ENCODE measurements around the gene MYO10.
"Not testable (repeated sequence)": the region's sequence is repeated elsewhere in the genome, so short reads cannot be mapped to it uniquely, and the experiment has no call there.

The MYO10 gene

DNA sequence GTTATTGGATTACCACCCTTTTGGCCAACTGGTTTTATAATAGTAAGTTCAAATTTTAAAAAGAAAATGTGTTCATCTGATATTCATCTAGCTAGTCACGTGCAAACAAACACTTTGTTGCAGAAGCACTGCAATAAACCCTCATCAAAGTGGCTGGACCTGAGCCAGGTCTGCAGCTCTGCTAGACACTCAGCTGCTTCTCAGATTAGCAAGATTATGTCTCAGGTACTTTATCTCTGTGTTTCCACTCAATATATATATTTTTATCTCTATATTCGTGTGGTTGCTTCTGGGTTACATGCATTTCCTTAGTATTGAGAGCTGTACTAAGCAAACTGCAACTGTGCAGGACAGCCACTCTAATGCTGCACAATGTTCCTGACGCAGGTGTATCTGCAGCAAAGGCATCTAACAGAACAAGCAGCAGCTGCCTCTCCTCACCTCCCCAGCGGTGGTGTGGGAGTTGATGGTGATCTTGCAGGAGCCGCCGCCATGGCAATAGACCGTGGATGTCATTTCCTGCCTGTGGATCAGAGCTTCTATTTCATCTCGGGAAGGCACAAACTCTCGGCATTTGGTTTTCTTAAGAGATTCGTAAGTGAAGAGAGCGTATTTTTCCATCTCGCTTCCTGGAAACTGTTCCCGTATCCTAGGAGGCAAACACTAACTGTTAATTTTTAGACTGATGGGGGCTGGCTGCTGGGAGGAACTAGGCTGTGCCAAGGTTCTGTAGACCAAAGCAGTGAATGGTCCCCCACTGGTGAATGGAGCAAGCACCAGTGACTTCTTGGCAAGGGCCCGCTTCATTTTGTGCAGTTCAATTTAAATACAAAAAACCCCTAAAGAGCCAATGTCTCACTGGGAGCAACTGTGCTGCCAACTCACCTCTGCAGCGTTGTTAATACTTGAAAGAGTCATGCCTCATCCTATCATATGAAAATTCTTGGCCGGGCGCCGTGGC is 262.6 kb downstream of the MYO10 start:
- DNase-seq (ENCODE audit: low read depth, low spot score): no peak

DNA sequence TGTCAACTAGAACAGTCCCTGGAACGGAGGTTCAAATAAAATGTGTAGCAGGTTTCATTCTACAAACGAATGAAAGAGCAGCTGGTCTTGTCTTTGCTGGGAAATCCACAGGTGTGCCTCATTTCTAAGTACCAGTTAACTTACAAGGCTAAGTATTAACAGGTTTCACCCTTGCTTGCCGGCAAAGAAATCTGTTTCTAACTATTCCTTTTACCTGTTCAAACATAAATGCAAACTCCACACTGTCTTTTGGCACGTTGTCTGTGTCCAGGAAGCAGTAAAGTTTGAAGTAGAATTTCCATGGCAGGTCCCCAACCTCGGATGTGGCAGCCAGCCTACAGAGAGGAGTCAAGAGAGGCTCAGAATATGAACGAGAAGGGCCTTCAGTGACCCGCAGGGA is 264.9 kb downstream of the MYO10 start:
- no peak for DNase-seq (ENCODE audit: low read depth, low spot score)

DNA sequence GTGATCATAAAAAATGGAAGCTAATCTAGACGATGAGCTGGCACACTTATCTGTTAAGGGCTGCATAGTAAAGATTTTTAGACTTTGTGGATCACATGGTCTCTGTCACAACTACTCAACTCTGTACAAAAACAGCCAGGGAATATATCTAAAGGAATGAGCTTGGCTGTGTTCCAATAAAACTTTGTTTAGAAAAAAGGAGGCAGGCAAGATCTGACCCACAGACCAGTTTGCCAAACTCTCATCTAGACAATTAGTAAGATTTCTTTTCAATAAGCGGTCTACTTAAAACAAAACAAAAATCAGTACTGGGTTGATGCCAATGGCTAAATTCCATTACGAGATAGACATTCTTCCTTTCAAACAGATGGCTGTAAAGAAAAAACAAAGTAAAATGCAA is 266.3 kb downstream of the MYO10 start:
- no peak for DNase-seq (ENCODE audit: low read depth, low spot score)

DNA sequence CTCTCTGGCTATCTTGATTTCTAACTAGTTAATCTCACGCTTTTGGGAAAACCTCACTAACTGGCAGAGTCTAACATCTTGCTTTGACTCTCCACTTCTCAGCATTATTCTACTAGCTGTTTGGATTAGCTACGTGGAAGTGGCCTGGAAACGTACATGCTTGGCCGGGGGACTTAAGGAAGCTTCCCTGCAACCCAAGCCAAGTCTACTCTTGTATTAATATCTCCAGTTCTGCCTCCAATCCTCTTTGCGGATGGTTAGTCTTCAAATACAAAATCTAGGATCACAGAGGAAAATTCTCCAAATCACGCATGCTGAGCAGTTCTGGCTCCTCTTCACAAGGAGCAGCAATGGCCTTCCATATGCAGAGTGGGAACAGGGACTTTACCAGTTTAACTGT is 267.5 kb downstream of the MYO10 start:
- no peak for DNase-seq (ENCODE audit: low read depth, low spot score)

DNA sequence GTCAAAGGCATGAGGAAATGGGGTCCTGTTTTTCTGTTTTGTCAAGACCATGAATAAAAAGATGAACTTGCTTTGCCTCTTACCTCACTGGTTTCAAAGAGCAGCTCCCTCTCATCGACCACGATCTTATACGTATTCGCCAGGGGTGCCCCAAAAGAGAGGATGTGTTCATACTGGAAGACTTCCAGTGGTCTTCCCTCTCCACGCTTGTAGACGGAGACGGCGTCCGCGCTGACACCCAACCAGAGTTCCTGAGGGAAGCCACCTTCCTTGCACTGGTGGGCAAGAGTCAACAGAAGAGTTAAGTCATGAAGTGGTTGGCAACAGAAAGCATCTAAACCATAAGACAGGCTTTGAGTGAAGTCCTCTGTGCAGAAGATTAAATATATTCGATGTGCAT is 267.9 kb downstream of the MYO10 start:
- DNase-seq (ENCODE audit: low read depth, low spot score): no peak

DNA sequence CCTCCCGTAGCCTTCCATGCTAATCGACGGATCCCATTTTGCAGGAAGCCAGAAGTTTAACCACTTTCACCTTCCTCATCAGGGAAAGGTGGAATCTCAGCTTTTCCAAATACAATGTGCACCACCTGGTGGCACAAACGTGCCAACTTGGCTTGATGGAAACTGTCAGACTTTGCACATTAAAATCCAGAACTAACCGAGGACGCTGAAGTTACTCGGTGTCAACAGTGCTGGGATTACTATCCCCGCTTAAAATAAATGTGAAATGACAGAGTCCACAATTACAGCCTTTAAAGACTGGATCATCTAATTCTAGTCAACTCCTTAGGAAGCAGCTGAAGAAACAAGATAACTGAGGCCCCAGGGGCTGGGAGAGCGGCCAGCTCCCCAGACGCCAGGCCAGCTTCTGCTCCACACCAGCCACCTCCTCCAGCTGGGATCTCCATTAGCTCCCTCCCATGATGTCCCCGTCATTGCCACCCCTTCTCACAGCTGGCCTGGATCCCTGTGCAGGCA is 269.1 kb downstream of the MYO10 start:
- DNase-seq (ENCODE audit: low read depth, low spot score): peak; percentile 18

DNA sequence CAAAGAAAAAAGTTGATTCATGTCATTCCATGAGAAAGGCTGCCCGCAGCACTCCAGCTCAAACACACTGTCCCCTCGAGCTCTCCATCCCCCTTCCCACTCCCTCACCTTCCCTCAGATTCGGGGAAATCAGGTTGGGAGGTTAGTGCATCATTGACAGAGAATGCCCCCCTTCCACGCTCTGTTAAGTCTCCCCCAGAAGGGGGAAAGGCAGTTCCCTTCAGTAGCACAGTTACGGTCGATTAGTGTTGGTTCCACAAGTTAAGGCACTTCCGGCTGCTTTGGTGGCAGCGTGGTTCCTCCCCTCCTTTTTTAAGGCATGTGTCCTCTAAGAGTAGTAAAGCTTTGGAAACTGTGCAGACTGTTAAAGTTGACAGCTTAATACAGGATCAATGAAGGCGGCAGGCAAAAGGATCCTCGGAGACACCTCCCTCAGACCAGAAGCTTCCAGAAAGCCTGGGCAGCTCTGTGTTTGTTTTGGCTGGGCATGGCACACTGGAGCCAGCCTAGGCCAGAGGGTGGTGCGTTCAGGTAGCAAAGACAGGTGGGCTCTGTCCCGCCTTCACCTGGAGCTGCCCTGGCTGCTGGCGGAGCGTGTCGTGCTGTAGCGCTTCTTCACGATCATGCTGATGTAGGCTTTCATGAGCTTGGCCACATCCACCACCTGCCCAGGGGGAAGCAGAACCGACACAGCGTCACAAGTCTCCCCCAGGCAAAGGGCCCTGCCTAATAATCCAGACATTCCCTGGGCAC is 269.8 kb downstream of the MYO10 start:
- DNase-seq (ENCODE audit: low read depth, low spot score): no peak

DNA sequence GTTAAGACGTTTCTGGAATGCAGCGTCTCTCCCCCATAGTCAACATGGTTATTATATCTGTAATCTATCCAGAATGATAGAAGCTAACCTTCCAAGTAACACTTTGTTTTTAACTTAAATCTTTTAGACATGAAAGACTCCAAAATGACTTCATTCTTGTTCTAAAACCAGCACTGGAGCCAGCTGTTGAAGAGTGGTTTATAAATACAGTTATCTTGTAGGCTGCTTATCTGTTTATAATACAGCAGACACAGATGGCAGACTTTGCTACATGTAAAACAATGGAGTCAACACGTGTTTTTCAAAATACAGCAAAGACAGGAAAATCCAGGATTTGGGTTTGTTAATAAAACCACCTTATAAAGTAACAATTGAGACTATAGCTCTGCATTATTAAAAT is 270.5 kb downstream of the MYO10 start:
- no peak for DNase-seq (ENCODE audit: low read depth, low spot score)

DNA sequence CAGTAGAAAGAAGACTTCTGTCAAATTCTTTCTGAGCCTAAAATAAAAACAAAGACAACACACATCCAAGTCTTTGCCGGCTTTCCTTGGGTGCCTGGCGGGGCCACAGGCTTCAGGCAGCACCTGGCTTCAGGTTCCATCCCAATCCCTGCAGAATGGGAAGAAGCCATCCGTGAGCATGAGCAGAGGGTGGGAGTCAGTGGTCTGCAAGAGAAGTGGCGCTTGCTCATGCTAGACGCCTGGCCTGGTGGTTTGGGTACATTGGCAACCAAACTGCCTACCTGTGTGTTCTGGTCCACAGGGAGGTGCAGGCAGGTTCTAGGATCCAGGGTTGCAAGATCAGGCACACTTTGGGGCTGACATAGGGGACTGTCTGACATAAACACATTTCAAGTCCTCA is 271.7 kb downstream of the MYO10 start:
- DNase-seq (ENCODE audit: low read depth, low spot score): no peak

DNA sequence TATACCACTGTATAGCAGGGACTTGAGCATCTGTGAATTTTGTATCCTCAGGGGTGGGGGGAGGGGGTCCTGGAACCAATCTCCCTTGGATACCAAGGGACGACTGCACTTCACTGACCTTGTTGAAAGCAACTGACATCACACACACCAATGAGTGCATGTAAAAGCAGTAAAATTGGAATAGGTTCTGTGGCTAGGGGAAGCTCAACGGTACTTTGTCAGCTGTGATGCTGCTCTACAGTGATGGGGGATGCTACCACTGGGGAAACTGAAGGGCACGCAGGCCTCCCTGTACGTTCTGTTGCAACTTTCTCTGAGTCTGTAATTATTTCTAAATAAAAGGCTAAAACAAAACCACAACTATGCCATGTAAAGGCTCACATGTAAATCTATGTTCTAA is 272.2 kb downstream of the MYO10 start:
- no peak for DNase-seq (ENCODE audit: low read depth, low spot score)

DNA sequence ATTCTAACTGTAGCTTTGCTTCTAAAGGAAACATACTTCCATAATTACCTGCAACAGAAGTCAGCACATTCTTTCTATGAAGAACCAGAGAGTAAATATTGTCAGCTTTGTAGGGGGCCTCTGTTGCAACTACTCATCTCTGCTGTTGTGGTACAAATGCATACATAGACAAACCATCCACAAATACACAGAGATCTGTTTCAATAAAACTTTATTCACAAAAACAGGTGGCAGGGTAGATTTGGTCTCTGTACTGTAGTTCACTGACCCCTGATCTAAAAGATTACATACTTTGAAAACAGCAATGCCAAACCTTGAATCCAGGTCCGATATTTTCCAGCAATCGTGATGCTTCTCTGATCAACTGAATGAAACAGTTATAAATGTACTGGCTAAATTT is 274.4 kb downstream of the MYO10 start:
- DNase-seq (ENCODE audit: low read depth, low spot score): no peak

DNA sequence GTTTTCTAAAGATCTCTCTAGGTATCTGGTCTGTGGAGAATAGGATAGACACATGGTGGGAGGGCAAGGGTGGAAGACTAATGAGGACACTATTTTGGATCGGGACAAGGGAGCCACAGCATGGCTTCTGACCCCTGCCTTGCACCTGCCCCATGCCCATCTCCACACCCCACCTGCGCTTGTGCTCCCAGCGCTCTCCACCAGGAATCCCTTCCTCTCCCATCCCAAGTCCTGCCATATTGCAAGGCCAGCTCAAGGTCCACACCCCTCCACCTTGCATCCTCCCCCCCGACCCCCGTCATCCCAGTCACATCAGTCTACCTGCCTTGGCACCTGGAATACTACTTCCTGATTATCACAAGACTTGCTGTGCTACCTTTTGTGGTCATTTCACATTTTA is 275.1 kb downstream of the MYO10 start:
- DNase-seq (ENCODE audit: low read depth, low spot score): no peak

DNA sequence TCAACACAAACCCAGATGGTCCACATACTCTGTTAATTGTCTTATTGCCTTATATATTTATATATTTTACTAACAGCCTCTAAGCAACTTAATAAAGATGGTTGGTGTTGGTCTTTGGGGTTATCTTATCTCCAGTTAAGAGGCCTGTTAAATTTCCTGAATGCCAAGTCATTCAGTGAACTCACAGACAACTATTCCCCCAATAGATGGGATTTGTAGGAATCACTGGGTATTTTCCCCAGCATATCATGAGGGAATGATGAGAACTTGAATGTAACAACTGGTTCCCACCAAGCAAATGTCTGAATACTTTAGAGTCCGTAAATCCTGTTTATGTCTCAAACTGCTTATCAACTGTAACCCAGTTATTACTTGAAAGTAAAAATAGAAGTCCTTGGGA is 276.6 kb downstream of the MYO10 start:
- no peak for DNase-seq (ENCODE audit: low read depth, low spot score)

DNA sequence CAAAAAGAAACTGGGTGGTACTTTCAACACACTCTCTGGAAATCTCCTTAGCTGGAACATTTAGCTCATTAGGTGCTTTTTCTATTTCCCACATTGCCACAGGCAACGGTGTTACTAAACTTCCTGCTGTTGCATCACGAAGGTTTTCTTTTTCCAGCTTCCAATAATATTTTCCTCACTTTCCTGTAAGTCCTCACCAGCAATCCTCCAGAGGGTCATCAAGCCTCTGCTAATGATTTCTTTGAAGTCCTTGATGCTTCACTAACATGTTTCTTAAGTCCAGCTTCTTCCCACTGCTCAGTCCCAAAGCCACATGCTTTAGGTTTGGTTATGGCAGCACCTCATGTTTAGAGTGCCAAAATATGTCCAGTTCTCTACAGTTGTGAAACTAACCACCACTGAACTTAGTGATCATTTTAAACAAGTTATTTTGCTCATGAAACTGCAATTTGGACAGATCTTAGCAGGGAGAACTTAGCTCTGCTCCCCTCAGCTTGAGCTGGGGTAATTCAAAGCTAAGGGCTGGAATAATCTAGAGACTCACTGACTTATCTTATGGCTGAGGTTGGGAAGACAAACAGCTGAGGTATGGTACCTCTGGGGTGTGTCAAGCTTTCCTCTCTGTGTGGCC is 279.4 kb downstream of the MYO10 start:
- no peak for DNase-seq (ENCODE audit: low read depth, low spot score)

DNA sequence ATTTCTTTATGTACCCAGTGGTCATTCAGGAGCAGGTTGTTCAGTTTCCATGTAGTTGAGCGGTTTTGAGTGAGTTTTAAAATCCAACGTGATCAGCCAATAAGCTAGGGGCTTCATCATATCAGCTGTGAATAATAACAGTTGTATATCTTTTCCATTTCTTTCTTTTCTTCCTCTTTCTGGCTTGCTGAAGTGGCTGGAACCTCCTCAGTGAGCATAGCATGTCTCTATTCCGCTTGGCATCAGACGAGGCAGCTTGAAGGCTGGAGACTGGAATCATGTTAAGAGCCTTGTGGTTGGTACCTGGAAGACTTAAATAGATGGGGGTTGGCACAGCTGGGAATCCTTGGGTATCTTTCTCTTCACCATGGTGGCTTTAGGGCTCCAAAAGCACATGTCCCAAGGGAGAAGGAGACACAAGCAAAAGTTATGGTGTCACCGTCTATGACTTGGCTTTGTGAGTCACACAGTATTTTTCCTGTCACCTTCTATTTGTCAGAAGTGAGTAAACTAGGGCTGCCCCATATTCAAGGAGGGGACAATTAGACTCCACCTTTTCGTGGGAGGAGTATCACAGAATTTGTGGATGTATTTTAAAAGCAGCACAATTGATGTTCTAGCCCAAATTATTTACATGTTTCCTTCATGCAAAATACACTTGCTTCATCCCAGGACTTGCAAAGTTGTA is 281.3 kb downstream of the MYO10 start:
- DNase-seq (ENCODE audit: low read depth, low spot score): no peak

DNA sequence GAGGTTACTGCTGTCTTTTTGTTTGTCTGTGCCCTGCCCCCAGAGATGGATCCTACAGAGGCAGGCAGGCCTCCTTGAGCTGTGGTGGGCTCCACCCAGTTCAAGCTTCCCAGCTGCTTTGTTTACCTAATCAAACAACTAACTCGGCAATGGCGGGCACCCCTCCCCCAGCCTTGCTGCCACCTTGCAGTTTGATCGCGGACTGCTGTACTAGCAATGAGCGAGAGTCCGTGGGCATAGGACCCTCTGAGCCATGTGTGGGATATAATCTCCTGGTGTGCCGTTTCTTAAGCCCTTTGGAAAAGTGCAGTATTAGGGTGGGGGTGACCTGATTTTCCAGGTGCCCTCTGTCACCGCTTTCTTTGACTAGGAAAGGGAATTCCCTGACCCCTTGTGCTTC is 287.3 kb downstream of the MYO10 start:
- DNase-seq (ENCODE audit: low read depth, low spot score): not testable (repeated sequence)

DNA sequence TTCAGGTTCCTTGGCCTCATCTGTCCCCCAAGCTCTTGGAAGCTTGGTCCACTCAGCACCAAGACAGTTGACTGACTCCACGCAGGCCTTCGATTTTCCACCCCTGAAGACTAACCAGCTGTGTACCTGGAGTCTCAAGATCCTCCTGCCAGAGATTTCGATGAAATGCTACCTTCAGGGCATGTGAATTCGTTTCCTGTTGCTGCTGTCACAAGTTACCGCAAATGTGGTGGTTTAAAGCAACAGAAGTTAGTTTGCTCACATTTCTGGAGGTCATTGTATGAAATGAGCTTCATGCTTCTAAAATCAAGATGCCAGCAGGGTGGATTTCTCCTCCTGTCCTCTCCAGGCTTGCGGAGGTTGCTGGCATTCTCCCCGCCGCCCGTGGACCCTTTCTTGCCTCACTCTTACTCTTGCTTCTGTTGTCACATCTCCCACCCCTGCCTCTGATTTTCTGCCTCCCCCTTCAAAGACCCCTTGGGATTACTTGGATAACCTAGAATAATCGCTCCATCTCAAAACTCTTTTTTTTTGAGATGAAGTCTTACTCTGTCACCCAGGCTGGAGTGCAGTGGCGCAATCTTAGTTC is 291.7 kb downstream of the MYO10 start:
- DNase-seq (ENCODE audit: low read depth, low spot score): no peak

DNA sequence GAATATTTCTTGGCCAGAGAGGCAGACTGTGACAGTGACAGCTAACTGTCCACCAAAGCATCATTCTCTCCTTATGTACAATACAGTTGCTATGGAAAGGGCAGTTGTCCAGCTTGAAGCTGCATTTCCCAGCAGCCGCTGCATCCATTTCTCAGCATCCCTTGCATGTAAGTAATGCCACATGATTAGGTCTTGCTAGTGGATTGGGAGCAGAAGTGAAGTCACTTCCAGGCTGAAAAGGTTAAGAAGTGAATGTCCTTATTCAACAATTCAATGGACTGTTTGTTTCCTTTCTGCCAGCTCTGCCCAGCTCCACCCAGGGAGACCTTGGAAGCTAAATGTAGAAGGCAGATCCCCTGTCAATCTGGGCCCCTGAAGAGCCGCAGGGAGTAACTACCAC is 293.2 kb downstream of the MYO10 start:
- no peak for DNase-seq (ENCODE audit: low read depth, low spot score)

DNA sequence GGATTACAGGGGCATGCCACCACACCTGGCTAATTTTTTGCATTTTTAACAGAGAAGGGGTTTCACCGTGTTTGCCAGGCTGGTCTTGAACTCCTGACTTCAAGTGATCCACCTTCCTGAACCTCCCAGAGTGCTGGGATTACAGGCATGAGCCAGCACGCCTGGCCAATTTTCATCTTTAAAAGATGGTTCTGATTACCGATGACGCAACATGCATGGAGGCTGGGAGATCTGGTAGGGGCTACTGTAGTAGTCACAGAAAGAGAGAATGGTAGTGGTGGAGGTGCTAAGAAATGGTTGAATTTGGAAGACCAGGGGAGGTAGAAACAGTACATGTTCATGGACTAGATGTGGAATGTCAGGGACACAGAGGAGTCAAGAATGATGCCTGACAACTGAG is 296.9 kb downstream of the MYO10 start:
- DNase-seq (ENCODE audit: low read depth, low spot score): no peak

DNA sequence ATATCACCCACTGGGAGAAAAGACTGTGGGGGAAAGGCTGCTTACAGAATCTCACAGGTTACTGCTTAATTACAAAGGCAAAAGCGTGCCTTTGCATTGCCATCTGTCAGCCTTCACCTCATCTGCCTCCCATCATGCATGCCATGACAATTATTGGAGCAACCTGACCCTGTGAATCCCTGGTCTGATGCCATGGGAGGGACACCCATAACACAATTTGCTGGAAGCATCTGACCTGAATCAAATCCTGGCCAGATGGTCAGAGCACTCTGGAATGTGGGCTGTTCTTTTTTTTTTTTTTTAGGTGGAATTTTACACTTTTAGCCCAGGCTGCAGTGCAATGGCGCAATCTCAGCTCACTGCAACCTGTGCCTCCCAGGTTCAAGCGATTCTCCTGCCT is 307.7 kb downstream of the MYO10 start:
- no peak for DNase-seq (ENCODE audit: low read depth, low spot score)

DNA sequence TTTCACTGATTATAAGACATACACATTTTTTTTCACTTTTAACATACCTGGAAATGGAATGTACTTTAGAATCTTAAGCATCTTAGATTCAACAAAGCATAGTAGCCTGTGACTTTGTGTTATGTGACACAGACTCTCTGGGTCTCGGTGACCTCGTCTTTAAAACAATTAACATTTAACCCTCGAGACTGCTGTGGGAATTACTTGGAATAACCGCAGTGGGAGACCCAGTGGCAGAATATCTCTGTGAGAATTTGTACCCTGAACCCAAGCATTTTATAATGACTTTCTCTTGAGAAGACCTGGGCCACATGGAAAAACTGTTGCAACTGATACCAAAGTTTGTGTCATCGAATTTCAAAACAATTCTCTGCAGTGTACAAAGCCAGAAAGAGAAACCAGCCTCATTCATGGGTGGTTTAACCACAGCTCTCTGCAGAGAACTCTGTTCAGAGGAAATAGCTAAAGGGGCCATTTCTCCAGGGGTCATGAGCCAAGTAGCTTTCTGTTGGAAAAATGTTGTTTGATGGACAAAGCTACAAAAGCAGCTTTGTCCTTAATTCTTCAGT is 309.3 kb downstream of the MYO10 start:
- no peak for DNase-seq (ENCODE audit: low read depth, low spot score)

All from ELF-1 (cell line).